Parathyroid adenoma (tissue), 2 donors: ENCODE data around the gene BIRC3.

Source experiments
- H2AFZ ChIP-seq: fragments of 300-600 bp; sonication (generic); one replicate; pipeline ENCODE4 v1.7.0; 2017; ENCODE audit warnings: antibody characterized with exemption, mild to moderate bottlenecking
- H3K27ac ChIP-seq: fragments of 300-600 bp; sonication (generic); one replicate; pipeline ENCODE4 v1.7.0; 2017
- H3K27me3 ChIP-seq: fragments of 300-600 bp; sonication (generic); one replicate; pipeline ENCODE4 v1.7.0; 2017; ENCODE audit warnings: low read length; ENCODE audit not compliant: control insufficient read depth, insufficient read depth
- H3K36me3 ChIP-seq: fragments of 300-600 bp; sonication (generic); one replicate; pipeline ENCODE4 v1.7.0; 2017; ENCODE audit warnings: low read length; ENCODE audit not compliant: control insufficient read depth, insufficient read depth
- H3K4me1 ChIP-seq: fragments of 300-600 bp; sonication (generic); one replicate; pipeline ENCODE4 v1.7.0; 2017; ENCODE audit warnings: control low read depth
- H3K4me2 ChIP-seq: fragments of 300-600 bp; sonication (generic); one replicate; pipeline ENCODE4 v1.7.0; 2017; ENCODE audit warnings: low read length
- H3K4me3 ChIP-seq: fragments of 300-600 bp; sonication (generic); one replicate; pipeline ENCODE4 v1.7.0; 2017; ENCODE audit warnings: low read depth, low read length
- H3K79me2 ChIP-seq: fragments of 300-600 bp; sonication (generic); one replicate; pipeline ENCODE4 v1.7.0; 2017; ENCODE audit warnings: control low read depth
- H3K9ac ChIP-seq: fragments of 300-600 bp; sonication (generic); one replicate; pipeline ENCODE4 v1.7.0; 2017; ENCODE audit warnings: mild to moderate bottlenecking
- H3K9me3 ChIP-seq: fragments of 300-600 bp; sonication (generic); one replicate; pipeline ENCODE4 v1.7.0; 2017; ENCODE audit warnings: low read length; ENCODE audit not compliant: control insufficient read depth
- TF ChIP-seq, protein P1 (sequence below): fragments of 300-600 bp; sonication (generic); IDR thresholded peaks from one replicate; pipeline ENCODE4 v1.7.0; 2017; ENCODE audit warnings: antibody characterized with exemption, mild to moderate bottlenecking
- donor health status: primary hyperparathyroidism.

The BIRC3 gene

DNA sequence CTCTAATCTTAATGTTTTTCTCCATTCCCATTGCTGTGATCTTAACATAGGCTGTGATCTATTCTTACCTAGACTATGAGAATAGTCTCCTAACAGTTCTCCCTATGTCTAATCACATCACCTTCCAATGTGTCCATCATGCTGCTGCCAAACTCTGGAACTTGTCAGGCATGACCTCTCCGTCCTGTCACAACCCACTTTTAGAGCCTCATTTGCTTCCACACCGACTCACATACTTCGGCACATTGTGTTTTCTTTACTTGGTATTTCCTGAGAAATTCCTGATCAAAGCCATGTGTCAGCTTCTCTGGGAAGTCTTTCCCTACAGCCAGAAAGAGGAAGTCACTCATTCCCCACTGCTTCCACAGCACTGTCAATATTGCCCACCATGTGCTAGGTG is 40.5 kb upstream of the BIRC3 start:
- no peak overlapping the region for H2AFZ ChIP-seq
- H3K4me2 ChIP-seq, result no peak overlapping the region
- H3K27me3 ChIP-seq, result no peaks in the 10 kb centered on the region
- H3K27ac ChIP-seq, result no peak overlapping the region
- H3K9ac ChIP-seq, result no peak overlapping the region
- H3K9me3 ChIP-seq, result no peaks in the 10 kb centered on the region
- no peaks in the 10 kb centered on the region for H3K36me3 ChIP-seq
- H3K4me1 ChIP-seq, result peaks cover 2% of the 10 kb centered on the region
- no peak overlapping the region for H3K4me3 ChIP-seq
- H3K79me2 ChIP-seq, result no peaks in the 10 kb centered on the region
- TF ChIP-seq, protein P1, sequence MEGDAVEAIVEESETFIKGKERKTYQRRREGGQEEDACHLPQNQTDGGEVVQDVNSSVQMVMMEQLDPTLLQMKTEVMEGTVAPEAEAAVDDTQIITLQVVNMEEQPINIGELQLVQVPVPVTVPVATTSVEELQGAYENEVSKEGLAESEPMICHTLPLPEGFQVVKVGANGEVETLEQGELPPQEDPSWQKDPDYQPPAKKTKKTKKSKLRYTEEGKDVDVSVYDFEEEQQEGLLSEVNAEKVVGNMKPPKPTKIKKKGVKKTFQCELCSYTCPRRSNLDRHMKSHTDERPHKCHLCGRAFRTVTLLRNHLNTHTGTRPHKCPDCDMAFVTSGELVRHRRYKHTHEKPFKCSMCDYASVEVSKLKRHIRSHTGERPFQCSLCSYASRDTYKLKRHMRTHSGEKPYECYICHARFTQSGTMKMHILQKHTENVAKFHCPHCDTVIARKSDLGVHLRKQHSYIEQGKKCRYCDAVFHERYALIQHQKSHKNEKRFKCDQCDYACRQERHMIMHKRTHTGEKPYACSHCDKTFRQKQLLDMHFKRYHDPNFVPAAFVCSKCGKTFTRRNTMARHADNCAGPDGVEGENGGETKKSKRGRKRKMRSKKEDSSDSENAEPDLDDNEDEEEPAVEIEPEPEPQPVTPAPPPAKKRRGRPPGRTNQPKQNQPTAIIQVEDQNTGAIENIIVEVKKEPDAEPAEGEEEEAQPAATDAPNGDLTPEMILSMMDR, result no peak

DNA sequence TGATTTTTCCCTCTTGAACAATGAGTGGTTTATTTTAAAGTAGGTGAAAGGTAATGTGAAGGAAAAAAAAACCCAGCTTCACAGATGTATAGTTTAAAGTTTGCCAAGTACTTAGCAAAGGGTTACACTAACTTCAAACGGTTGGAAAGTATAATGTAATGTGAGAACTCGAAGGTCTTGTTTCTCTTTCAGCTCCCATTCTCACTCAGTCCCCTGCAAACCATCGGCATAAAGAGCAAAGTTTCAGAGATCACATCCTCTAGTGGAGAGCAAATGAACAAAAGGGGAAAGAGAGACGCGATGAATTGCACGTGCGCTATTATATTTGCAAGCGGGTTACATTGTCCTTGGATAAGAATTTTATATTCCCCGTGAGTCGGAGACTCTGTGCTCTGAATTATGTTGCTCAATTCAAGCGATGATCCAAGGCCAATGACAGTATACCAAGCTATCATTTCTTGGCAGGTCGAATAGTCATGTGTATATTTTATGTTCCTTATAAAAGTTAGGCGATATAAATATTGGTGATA is 37.6 kb upstream of the BIRC3 start:
- peak overlapping the region; percentile 0 for H2AFZ ChIP-seq
- no peaks in the 10 kb centered on the region for H3K36me3 ChIP-seq
- H3K9ac ChIP-seq, result no peak overlapping the region
- peak overlapping the region; percentile 23 for H3K4me2 ChIP-seq
- TF ChIP-seq, protein P1, result no peak
- peaks cover 2% of the 10 kb centered on the region for H3K4me1 ChIP-seq
- H3K4me3 ChIP-seq, result no peak overlapping the region
- no peaks in the 10 kb centered on the region for H3K79me2 ChIP-seq
- H3K27me3 ChIP-seq, result no peaks in the 10 kb centered on the region
- H3K9me3 ChIP-seq, result no peaks in the 10 kb centered on the region
- H3K27ac ChIP-seq, result no peak overlapping the region

DNA sequence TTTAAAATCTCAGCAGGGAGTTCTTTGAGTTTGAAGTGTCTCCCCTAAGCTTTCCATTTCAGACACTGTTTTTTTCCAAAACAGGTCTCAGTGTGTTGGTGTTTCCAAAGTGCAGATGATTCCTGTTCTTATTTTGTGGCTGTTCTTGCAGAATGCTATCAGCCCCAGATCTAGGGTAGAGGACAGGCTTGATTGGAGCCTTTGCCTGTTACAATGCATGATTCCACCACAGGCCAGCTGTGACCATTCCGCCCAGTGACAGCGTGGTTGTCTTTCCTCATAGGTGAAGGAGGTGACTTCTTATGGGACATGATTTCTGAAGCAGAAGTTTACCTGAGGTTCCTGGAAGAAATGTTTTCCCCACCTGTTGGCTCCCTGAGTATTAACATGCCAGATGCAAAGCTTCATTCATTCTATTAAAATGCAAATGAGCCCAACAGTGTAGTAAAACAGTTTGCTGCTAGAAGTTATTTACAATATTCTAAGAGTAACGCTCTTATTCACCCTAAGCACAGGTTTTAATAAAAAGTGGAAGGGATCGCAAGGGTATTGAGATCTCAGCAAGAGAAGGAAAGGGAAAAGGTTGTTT is 36.9 kb upstream of the BIRC3 start:
- H3K9ac ChIP-seq, result no peak overlapping the region
- no peak overlapping the region for H3K4me3 ChIP-seq
- H3K9me3 ChIP-seq, result no peaks in the 10 kb centered on the region
- no peaks in the 10 kb centered on the region for H3K27me3 ChIP-seq
- H3K79me2 ChIP-seq, result no peaks in the 10 kb centered on the region
- H3K4me2 ChIP-seq, result peak overlapping the region; percentile 23
- no peak overlapping the region for H2AFZ ChIP-seq
- TF ChIP-seq, protein P1, result no peak
- H3K36me3 ChIP-seq, result no peaks in the 10 kb centered on the region
- peaks cover 2% of the 10 kb centered on the region for H3K4me1 ChIP-seq
- H3K27ac ChIP-seq, result no peak overlapping the region

DNA sequence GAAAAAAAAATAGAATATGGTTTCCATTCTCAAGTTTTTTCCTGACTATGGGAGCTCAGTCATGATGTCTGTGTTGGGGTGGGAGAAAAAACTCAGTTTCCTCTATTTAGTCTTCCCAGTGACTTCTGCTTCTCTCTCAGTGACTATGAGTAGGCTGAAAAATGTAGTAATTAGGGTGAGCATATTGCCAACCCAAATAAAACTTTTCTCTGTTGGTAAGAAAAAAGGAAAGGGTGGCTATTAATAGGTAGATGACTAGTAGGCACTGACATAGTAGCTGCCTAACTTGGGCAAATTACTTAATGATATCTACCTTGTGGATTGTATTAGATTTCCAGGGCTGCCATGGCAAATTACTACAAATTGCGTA is 34.2 kb upstream of the BIRC3 start:
- TF ChIP-seq, protein P1, result no peak
- no peaks in the 10 kb centered on the region for H3K36me3 ChIP-seq
- no peak overlapping the region for H3K27ac ChIP-seq
- no peak overlapping the region for H3K4me3 ChIP-seq
- H3K9me3 ChIP-seq, result no peaks in the 10 kb centered on the region
- H3K79me2 ChIP-seq, result no peaks in the 10 kb centered on the region
- H3K4me2 ChIP-seq, result no peak overlapping the region
- no peak overlapping the region for H3K9ac ChIP-seq
- H2AFZ ChIP-seq, result no peak overlapping the region
- H3K27me3 ChIP-seq, result no peaks in the 10 kb centered on the region
- peaks cover 2% of the 10 kb centered on the region for H3K4me1 ChIP-seq

DNA sequence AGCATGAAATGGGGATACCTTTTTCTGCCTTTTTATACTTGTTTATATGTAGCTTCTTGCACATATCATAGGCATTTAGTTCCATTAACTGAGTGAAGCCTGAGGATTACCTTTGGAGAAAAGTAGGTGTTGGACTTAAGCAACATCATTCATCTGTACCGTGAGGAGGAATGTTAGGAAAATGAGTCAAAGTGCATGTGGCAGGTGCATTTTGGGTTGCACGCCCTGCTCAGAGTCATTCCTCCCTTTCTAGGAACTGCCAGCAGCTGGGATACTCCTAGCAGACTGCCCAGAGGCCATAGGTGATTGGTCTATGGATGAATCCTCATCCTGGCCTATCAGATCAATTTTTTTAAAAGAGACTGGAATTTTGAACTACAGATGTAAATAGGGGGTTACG is 33.3 kb upstream of the BIRC3 start:
- H3K27ac ChIP-seq, result no peak overlapping the region
- H3K9me3 ChIP-seq, result no peaks in the 10 kb centered on the region
- H3K4me2 ChIP-seq, result no peak overlapping the region
- H3K4me3 ChIP-seq, result no peak overlapping the region
- no peak overlapping the region for H3K9ac ChIP-seq
- TF ChIP-seq, protein P1, result no peak
- H2AFZ ChIP-seq, result no peak overlapping the region
- H3K36me3 ChIP-seq, result no peaks in the 10 kb centered on the region
- H3K27me3 ChIP-seq, result no peaks in the 10 kb centered on the region
- no peaks in the 10 kb centered on the region for H3K79me2 ChIP-seq
- H3K4me1 ChIP-seq, result peaks cover 2% of the 10 kb centered on the region
